DND-41 (cell line): ENCODE measurements around the gene BRCA1.

Source experiments
- EZH2 ChIP-seq: IDR thresholded peaks from 3 replicates; pipeline ENCODE4 v1.6.1; 2012; ENCODE audit warnings: borderline replicate concordance, low read depth, mild to moderate bottlenecking, moderate library complexity, low read length, inconsistent platforms; ENCODE audit not compliant: severe bottlenecking
- TF ChIP-seq, protein P1 (sequence below): IDR thresholded peaks from 2 replicates; pipeline ENCODE4 v1.5.1; 2012; ENCODE audit warnings: borderline replicate concordance, low read length, moderate library complexity, mild to moderate bottlenecking; ENCODE audit not compliant: poor library complexity, severe bottlenecking; ENCODE audit errors: extremely low read depth

DNA sequence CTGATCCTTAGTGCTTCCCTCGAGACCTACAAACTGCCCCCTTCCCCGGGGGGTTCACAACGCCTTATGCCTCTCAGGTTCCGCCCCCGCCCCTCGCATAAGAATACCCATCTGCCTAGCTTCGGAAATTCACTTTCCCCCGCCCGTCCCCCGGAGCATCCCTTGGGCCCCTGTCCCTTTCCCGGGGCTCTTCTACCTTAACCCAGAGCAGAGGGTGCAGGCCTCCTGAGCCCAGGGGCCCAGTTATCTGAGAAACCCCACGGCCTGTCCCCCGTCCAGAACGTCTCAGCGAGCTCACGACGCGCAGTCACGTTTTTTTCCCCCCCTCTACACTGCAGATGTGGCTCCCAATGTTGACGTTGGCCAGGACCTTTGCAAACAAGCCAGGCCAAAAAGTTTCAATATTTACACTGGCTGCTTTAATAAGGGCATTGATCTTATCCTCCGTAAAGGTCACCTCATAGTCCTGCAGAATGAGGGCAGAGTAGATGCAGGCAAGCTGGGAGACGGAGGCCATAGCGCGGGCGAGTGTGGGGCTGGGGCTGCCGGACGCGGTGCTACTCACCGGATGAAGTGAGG is 44.5 kb upstream of the BRCA1 start:
- TF ChIP-seq, protein P1, sequence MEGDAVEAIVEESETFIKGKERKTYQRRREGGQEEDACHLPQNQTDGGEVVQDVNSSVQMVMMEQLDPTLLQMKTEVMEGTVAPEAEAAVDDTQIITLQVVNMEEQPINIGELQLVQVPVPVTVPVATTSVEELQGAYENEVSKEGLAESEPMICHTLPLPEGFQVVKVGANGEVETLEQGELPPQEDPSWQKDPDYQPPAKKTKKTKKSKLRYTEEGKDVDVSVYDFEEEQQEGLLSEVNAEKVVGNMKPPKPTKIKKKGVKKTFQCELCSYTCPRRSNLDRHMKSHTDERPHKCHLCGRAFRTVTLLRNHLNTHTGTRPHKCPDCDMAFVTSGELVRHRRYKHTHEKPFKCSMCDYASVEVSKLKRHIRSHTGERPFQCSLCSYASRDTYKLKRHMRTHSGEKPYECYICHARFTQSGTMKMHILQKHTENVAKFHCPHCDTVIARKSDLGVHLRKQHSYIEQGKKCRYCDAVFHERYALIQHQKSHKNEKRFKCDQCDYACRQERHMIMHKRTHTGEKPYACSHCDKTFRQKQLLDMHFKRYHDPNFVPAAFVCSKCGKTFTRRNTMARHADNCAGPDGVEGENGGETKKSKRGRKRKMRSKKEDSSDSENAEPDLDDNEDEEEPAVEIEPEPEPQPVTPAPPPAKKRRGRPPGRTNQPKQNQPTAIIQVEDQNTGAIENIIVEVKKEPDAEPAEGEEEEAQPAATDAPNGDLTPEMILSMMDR = no peak
- TF ChIP-seq EZH2 = no peak
